ENCODE data around the gene KCTD15.

The KCTD15 gene

DNA sequence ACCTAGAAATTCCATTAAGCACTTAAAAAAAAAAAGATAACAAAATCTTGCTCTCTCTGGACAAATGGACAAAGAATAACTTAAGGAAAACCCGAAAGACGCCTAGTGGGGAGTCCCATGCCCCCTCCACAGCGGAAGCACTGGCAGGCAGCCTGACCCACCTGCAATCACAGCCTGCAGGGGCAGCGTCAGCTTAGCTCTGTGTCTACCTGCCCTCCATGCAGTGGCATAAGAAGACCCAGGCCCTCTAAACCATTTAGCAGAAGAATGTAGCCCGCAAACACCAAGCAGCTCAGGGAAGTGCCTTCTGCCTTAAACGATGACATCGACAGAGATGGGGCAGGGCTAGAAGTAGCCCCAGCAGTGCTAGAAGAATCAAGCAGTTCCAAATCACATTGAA lies 36.0 kb downstream of the KCTD15 start:
- no peak for DNase-seq (ENCODE audit: low read depth)
- no peak for TF ChIP-seq CTCF (IDR thresholded peaks at IDR 0.05; ENCODE audit: low read depth, low read length, missing control alignments)
- no peak overlapping the region for H3K4me3 ChIP-seq (ENCODE audit: low read depth, low read length)
- in situ Hi-C loops (cut with HindIII; ENCODE audit: low sequenced_read_pairs) = no loop called here

DNA sequence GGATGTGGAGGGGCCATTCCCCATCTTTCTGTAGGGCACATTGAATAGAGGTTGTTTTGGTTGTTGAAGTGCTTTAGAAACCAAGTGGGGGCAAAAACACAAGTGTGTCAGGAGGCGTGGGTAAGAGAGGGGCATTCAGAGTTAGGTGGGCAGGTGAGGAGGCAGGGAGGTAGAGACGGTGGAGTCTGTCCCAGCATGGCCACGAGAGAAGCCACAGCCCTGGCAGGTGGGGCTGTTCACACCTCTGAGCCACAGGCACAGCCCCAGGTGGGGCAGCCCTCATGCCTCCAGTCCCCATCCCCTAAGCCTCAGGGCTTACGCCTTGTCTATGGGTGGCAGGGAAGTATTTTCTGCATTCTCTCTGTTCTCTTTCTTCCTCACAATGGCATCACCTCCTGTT lies 43.7 kb downstream of the KCTD15 start:
- no peak for DNase-seq (ENCODE audit: low read depth)
- H3K4me3 ChIP-seq (ENCODE audit: low read depth, low read length) = no peak overlapping the region
- TF ChIP-seq CTCF (IDR thresholded peaks at IDR 0.05; ENCODE audit: low read depth, low read length, missing control alignments) = no peak
- in situ Hi-C loops (cut with HindIII; ENCODE audit: low sequenced_read_pairs) = no loop called here

DNA sequence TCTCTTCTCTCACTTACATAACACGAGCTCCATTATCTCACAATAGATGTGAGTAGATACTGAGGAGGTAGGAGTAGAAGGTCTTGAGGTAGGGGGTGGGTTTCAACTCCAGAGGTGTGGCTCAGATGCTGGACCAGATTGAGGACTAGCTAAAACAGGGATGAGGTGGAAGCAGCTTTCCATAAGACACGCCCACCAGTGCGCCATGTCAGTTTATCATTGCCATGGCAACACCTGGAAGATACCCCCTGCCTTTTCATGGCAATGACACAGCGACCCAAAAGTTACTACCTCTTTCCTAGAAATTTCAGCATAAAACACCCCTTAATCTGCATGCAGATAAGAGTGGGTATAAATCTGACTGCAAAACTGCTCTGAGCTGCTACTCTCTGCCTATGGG lies 44.1 kb downstream of the KCTD15 start:
- in situ Hi-C loops (cut with HindIII; ENCODE audit: low sequenced_read_pairs) = no loop called here
- H3K4me3 ChIP-seq (ENCODE audit: low read depth, low read length) = no peak overlapping the region
- DNase-seq (ENCODE audit: low read depth) = no peak
- no peak for TF ChIP-seq CTCF (IDR thresholded peaks at IDR 0.05; ENCODE audit: low read depth, low read length, missing control alignments)

- no peak for DNase-seq (ENCODE audit: low read depth)
- no peak overlapping the region for H3K4me3 ChIP-seq (ENCODE audit: low read depth, low read length)
- in situ Hi-C loops (cut with HindIII; ENCODE audit: low sequenced_read_pairs) = no loop called here
- TF ChIP-seq CTCF (IDR thresholded peaks at IDR 0.05; ENCODE audit: low read depth, low read length, missing control alignments) = no peak
These were observed 45.0 kb downstream of the KCTD15 start for GRCh38 chr19:33841685-33842084.

- TF ChIP-seq CTCF (IDR thresholded peaks at IDR 0.05; ENCODE audit: low read depth, low read length, missing control alignments) = no peak
- no peak overlapping the region for H3K4me3 ChIP-seq (ENCODE audit: low read depth, low read length)
- in situ Hi-C loops (cut with HindIII; ENCODE audit: low sequenced_read_pairs) = no loop called here
- DNase-seq (ENCODE audit: low read depth) = no peak
These were observed 47.8 kb downstream of the KCTD15 start for GRCh38 chr19:33844478-33844877.

GRCh38 chr19:33845498-33845897 lies 48.8 kb downstream of the KCTD15 start:
- in situ Hi-C loops (cut with HindIII; ENCODE audit: low sequenced_read_pairs) = loop anchor here (5.0 kb wide), 1 partner anchor 42 kb away; no protein-coding TSS in a partner anchor
- DNase-seq (ENCODE audit: low read depth) = no peak
- TF ChIP-seq CTCF (IDR thresholded peaks at IDR 0.05; ENCODE audit: low read depth, low read length, missing control alignments) = no peak

More at GRCh38 chr19:33845498-33845897, 48.8 kb downstream of the KCTD15 start:
- no peak overlapping the region for H3K4me3 ChIP-seq (ENCODE audit: low read depth, low read length)
